Endothelial cell of hepatic sinusoid (primary cell): ENCODE results near the gene BIN2.
"Not testable (repeated sequence)": the region's sequence is repeated elsewhere in the genome, so short reads cannot be mapped to it uniquely, and the experiment has no call there.

Experiments
- in situ Hi-C: cut with HindIII; loops from 2 replicates; pipeline ENCODE4 v1.10.0; 2017; ENCODE audit warnings: low sequenced_read_pairs

The BIN2 gene

DNA sequence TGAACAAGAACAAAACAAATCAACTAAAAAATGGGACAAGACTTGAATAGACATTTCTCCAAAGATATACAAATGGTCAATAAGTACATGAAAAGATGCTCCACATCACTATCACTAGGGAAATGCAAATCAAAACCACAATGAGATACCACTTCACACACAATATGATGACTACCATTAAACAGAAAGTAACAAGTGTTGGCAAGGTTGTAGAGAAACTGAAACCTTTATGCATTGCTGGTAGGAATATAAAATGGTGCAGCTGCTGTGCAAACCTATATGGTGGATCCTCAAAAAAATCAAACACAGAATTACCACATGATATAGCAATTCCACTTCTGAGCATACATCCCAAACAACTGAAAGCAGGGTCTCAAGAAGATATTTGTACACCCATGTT is 59.0 kb downstream of the BIN2 start:
- in situ Hi-C loops: loop anchor here (5.0 kb wide), 1 partner anchor 77 kb away; no protein-coding TSS in a partner anchor

DNA sequence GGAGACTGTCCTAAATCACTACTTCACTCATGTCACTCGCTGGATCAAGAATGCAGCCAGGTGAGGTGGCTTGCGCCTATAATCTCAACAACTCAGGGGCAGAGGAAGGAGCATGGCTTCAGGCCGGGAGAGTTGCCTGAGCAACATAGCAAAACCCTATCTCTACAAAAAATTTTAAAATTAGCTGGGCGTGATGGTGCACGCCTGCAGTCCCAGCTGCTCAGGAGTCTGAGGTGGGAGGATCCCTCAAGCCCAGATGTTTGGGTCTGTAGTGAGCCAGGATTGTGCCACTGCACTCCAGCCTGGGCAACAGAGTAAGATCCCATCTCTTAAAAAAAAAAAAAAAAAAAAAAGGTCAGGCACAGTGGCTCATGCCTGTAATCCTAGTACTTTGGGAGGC is 59.7 kb downstream of the BIN2 start:
- in situ Hi-C loops: no loop called here

DNA sequence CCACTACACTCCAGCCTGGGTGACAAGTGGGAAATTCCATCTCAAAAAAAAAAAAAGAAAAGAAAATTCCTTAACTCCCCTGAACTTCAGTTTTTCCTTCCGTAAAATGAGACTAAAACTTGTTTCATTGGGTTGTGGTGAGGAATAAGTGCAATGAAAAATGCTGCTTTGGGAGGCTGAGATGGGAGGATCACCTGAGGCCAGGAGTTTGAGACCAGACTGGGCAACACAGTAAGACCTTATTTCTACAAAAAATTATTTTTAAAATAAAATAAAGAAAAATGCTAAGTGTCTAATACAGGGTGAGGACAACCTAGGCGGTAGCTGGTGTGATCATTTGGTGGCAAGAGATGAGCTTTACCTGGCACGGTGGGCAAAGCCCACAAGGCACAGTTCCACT is 60.6 kb downstream of the BIN2 start:
- in situ Hi-C loops: no loop called here

DNA sequence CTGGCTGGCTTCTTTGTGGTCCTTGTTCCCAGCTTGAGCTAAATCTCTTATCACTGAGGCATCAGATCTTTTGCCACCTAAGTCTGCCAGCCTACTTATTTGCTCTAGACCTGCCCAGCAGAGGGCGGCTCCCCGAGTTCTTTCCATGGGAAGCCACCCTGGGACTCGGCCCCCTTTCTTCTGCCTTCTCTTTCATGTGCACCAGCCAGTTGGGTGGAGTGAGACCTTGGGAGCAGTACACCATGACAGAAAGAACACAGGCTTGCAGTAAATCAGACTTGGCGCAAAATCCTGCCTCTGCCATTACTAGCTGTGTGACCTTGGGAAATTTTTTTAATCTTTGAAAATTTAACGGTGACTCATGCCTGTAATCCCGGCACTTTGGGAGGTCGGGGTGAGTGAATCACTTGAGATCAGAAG is 61.2 kb downstream of the BIN2 start:
- in situ Hi-C loops: no loop called here

DNA sequence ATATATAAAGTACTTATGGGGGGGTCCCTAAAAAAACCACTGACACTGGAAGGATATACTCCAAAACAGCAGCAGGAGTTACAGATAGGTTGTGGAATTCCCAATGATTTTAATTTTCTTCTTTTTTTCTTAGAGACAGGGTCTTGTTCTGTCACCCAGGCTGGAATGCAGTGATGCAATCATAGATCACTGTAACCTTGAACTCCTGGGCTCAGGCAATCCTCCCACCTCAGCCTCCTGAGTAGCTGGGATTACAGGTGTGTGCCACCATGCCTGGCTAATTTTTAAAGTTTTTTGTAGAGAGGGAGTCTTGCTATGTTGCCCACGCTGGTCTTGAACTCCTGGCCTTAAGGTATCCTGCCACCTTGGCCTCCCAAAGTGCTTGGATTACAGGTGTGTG is 64.4 kb downstream of the BIN2 start:
- in situ Hi-C loops: not testable (repeated sequence)

DNA sequence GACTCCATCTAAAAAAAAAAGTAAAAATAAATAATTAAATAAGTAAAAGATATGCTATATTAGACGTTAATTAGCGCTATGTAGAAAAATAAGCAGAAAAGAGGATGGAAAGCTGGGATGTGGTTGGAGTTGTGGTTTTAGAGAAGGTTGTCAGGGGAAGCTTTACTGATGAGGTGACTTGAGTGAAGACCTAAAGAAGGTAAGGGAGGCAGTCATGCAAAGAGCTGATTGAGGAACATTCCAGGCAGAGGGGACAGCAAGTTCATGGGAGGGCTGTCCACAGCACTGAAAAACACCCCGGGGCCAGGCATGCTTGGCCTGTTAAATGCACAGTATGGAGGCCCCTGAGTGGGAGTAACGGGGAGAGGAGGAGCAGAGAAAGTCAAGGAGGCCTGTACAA is 69.4 kb downstream of the BIN2 start:
- in situ Hi-C loops: no loop called here

DNA sequence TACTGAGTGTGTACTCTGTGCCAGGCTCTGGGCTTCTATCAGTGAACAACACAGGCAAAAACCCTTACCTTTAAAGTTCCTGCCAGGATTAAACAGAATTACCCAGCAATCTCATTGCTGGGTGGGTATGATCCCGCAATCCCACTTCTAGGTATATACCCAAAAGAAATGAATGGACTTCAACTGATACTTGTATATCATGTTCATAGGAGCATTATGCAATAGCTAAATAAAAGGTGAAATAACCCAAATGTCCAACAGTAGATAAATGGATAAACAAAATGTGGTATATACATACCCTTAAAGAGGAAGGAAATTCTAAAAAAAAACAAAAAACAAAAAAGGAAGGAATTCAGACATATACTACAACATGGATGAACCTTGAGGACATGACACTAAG is 70.7 kb downstream of the BIN2 start:
- in situ Hi-C loops: no loop called here

DNA sequence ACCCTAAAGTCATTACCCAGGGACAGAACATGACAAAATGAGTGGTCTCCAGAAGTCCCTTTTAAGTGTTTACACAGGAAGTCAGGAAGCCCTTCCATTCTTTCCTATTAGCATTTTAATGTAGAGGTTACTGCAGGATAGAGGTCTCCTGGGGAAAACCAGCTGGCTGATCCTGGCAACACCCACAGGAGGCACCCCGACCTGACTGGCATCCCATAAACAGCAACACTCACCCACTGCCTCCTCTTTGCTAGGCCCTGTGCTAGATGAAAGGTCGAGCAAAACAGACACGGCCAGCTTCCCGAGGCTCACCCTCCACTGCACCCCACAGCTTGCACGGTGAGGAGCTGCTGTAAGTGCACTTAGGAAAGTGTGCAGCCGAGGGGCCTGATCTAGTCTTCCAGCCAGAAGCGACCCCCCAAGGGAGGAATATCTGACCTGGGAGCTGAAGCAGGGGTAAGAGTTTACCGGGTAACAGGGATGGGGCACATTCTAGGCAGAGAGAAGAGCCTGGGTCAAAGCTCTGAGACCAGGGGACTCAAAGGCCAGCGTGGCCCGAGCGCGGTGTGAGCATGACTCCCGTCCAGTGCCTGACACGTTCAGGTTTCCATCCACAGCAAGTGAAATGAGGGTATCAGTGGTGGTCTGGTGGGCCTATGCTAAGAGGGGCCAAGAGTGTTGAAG is 76.3 kb downstream of the BIN2 start:
- in situ Hi-C loops: loop anchor here (10.0 kb wide), 1 partner anchor 63 kb away; no protein-coding TSS in a partner anchor

DNA sequence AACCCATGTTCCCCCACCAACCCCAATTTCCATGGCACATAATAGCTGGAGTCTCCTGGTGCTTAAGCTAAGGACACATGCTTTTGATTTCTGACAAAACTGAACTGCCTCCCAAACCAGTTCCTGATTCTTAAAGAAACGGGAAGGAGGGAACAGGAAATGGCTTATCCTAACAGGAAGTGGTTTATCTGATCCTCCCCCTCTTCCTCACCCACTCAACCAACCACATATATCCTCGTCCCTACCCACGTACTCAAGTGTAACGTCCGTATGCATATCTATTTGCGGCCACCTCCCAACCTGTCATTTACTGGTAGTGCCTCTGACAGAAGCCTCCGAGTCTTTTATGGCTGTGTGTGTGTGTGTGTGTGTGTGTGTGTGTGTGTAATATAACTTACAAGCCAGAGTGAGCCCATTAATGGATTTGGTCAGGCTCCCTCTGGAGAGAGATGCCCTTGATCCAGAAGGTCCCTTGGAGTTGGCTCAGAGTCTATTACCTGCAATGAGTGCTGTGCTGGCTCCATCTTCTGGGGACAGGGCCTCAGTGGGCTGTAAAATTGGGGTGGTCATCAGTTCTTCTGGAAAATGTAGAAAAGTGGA is 77.6 kb downstream of the BIN2 start:
- in situ Hi-C loops: loop anchor here (10.0 kb wide), 1 partner anchor 62 kb away; no protein-coding TSS in a partner anchor

DNA sequence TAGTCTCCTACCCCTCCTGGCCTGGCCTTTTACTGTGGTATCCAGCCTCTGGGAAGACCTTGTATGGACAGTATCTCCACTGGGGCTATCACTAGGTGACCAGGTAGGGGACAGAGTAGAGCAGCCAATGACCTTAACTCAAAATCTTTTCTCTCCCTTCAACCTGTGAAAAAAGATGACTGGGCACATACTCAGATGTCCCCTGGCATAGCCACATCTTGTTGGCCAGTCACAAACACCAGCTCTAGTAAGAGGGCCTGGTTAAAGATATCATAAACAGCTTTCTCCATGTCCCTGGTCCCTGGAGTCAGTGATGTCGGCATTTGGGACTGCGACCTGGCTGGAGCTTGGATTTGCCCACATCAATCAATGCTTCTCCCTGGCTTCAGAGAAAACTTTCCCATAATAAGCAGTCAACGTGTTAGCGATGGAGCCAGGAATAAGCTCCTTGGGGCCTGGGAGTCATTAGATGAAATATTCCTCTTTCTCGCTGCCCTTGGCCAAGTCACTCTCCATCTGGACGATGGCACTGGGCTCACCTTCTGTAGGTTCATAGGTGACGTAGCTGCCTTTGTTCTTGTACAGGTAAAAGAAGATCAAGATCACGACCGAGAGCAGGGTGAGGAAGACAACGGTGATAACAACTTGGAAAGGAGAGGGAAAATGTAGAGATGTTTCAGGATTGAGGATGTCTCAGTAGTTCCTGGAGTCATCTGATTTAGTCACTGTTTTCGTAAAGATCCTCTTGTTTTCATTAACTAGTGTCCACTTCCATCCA is 78.3 kb downstream of the BIN2 start:
- in situ Hi-C loops: loop anchor here (10.0 kb wide), 1 partner anchor 61 kb away; no protein-coding TSS in a partner anchor

DNA sequence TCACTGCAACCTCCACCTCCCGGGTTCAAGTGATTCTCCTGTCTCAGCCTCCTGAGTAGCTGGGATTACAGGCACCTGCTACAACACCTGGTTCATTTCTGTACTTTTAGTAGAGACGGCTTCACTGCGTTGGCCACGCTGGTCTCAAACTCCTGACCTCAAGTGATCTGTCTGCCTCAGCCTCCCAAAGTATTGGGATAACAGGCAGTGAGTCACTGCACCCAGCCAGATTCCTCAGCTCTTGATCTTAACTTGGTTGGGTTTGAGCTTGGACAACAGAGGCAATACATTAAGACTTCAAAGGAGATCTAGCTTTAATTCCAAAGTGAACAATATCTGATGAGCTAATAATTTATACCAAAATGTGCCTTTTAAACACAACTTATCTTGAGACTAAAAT is 79.7 kb downstream of the BIN2 start:
- in situ Hi-C loops: loop anchor here (10.0 kb wide), 1 partner anchor 59 kb away; no protein-coding TSS in a partner anchor

DNA sequence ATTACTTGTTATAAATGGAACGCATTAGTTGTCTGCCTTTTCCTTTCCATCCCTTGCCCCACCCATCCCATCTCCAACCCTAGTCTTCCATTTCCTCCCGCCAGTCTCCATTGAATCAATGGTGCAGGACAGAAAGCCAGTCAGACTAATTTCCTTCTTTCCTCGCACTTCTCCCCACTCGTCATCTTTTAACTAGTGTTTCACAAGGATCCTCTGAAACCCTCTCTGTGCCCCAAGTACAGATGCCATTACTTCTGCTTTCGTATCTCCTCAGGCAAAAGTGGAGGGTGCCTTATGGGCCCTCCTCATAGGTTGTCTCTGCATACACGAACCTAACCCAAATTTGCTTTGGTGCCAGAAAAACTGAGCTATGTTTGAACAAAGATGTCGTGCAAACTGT is 81.1 kb downstream of the BIN2 start:
- in situ Hi-C loops: loop anchor here (10.0 kb wide), 1 partner anchor 58 kb away; no protein-coding TSS in a partner anchor

DNA sequence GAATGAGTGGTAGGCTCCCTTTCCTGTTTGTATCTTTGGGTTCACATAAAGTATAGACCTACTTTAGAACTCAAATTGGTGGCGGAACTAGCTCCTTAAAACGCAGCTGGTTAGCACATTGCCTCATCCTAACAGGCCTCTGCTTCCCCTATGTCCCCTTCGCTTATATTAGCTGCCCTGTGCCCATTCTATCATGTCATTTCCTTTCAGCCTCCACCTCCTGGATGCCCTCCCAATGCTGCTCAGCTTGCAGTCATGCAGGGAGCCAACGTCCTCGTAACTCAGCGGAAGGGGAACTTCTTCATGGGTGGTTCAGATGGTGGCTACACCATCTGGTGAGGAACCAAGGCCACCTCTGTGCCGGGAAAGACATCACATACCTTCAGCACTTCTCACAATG is 81.9 kb downstream of the BIN2 start:
- in situ Hi-C loops: loop anchor here (10.0 kb wide), 1 partner anchor 57 kb away; no protein-coding TSS in a partner anchor

DNA sequence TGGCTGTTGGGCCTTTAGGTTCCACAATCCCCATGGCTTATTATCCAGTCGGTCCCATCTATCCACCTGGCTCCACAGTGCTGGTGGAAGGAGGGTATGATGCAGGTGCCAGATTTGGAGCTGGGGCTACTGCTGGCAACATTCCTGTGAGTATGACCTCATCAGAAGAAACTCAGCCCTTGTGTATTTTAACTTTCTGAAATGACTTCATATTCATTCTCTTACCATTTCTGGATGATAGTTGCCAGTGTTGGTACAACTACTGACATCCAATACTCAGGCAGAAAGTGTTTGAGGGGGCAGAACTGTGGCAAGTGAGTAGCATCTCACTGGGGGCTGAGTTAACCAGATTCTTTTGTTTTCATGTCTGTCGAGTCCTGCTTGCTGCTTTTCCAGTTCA is 83.0 kb downstream of the BIN2 start:
- in situ Hi-C loops: loop anchor here (10.0 kb wide), 1 partner anchor 56 kb away; no protein-coding TSS in a partner anchor

DNA sequence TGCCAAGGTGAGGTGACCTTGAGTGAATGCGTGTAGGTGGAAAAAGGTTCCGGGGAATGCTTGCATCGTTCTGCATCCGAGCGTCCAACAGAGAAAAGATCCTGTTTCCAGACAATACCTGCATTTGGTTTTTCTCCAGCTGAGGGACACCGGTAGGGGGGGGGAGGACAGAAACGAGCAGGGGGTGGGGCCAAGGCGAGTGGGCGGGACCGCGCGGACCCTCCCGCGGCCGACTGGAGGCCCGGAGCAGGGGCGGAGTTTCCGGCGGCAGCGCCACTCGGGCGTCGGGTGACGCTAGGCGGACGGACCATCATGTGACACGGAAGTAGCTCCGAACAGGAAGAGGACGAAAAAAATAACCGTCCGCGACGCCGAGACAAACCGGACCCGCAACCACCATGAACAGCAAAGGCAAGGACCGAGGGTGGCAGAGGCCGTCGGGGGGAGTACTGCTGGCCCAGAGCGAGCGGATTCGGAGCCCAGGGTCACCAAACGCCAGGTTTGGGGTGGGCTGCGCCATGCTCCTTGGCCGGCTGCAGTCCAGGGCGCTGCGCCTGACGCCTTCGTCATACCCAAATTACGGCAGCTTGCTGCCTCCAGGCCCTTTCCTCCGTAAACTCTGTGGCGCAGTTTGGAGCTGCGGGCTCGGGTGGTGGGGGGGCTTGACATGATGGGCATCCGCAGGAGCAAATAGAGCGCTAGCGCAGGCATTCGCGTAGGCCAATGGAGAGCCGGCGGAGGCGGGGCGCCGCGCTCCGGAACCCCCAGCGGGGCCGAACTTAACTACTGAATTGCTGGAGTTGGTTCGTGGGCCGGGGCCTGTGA is 85.3 kb downstream of the BIN2 start, which contains the start of gene DAZAP2:
DAZAP2 (plus strand) TSS at position 317 of the 825 bp plus-strand sequence; CDS start at position 399, 82 bp downstream.
- in situ Hi-C loops: no loop called here

DNA sequence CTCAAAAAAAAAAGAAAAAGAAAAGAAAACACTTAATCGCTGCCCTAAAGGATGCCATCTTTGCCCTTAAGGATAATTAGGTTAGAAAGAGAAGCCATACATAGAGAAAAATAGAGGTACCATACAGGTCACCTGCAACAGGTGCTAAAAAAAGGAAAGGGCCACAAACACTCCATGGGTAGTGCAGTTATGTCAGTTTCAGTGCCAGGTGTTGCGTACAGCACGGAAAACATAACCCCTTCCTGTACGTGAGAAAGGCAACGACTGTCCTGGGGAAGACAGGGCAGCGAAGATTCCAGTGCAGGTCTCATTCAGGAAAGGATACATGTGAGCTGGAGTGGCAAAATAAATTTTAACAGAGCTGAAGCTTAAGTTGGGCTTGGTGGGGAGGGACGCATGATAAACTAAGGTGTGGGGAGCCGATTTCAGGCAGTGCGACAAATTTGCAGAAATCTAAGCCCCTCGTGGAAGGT is 85.9 kb downstream of the BIN2 start:
- in situ Hi-C loops: no loop called here

DNA sequence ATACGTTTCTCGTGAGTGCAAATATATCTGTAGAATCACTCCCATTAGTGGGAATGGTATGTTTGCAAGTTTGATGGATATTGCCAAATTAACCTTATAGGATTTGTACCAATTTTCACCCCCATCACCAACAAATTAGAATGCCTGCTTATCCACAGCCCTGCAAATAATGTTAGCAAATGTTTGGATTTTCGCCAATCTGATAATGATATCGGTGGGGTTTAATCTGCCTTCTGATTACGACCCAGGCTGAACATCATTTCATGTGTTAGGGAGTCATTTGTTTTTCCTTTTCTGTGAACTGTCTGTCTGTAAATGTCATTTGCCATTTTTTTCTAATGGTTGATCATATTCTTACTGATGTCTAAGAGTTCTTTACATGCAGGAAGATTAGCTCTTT is 89.4 kb downstream of the BIN2 start:
- in situ Hi-C loops: no loop called here

DNA sequence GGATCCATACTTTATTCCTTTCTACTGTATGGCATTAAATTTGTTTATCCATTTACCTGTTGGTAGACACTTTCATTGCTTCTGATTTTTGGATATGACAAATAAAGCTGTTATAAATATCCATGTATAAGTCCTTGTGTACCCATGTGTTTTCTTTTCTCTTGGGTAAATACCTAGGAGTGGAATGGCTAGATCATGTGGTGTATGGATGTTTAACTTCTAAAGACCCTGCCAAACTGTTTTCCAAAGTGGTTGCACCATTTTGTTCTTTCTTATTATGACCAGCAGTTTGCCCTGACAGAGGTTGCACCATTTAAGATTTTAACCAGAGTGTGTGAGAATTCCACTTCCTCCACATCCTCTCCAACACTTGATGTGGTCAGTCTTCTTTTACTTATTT is 91.3 kb downstream of the BIN2 start:
- in situ Hi-C loops: no loop called here
